ENCODE data around the gene ARL2BP. TPM values are rescaled to one million over a fixed set of nuclear protein-coding genes. Genes with fewer than 3 reads are reported as not detected.
A peak's percentile ranks its signal among the peaks of the same experiment; 100 is the strongest.

Gene ARL2BP
- total RNA-seq, 1 donor from 2014 or later: 41.5 TPM

DNA sequence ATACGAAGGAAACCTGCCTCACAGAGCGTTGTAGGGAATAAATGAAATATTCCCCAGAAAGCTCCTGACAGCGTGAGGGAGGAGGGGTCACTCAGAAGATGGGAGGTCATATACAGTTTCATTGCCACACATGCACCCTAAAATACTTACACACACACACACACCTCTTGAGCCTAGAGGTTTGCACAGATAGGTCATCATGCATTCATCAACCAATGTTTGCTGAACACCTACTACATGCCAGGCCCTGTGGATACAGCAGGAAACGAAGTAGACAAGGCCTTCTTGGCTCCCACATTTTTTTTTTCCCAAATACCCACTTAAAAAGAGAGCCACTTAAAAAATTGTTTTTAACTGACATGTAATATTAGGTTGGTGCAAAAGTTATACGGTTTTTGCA is 40.3 kb downstream of the ARL2BP start:
- no peak for DNase-seq (ENCODE audit: low spot score)
- Mint-ChIP-seq H3K27me3 (ENCODE audit: insufficient read depth, low read depth) (peaks cover 34% of the 10 kb centered on the region), H3K4me1 (peaks cover 9% of the 10 kb centered on the region), H3K4me3 (peak overlapping the region; percentile 79), H3K36me3 (no peaks in the 10 kb centered on the region), H3K27ac (no peak overlapping the region), H3K9me3 (no peaks in the 10 kb centered on the region)
- no peak overlapping the region for H3K9ac ChIP-seq
- no peak overlapping the region for H3K27ac ChIP-seq
- H3K4me3 ChIP-seq: peak overlapping the region; percentile 72
- peaks cover 4% of the 10 kb centered on the region for H3F3A ChIP-seq (ENCODE audit: low read depth)
- no peaks in the 10 kb centered on the region for H3K9me3 ChIP-seq (ENCODE audit: low read depth)
- no peak overlapping the region for H2AFZ ChIP-seq (replicated peaks)
- H3K27me3 ChIP-seq: peaks cover 48% of the 10 kb centered on the region
- H3K4me2 ChIP-seq: peak overlapping the region; percentile 81
- no peaks in the 10 kb centered on the region for H4K20me1 ChIP-seq (ENCODE audit: low read depth)
- H3K36me3 ChIP-seq: no peaks in the 10 kb centered on the region
- no peaks in the 10 kb centered on the region for H3K79me2 ChIP-seq (ENCODE audit: low read depth)
- peaks cover 6% of the 10 kb centered on the region for H3K4me1 ChIP-seq
- no peak for TF ChIP-seq EZH2 (IDR thresholded peaks at IDR 0.05)
- TF ChIP-seq, protein P1, sequence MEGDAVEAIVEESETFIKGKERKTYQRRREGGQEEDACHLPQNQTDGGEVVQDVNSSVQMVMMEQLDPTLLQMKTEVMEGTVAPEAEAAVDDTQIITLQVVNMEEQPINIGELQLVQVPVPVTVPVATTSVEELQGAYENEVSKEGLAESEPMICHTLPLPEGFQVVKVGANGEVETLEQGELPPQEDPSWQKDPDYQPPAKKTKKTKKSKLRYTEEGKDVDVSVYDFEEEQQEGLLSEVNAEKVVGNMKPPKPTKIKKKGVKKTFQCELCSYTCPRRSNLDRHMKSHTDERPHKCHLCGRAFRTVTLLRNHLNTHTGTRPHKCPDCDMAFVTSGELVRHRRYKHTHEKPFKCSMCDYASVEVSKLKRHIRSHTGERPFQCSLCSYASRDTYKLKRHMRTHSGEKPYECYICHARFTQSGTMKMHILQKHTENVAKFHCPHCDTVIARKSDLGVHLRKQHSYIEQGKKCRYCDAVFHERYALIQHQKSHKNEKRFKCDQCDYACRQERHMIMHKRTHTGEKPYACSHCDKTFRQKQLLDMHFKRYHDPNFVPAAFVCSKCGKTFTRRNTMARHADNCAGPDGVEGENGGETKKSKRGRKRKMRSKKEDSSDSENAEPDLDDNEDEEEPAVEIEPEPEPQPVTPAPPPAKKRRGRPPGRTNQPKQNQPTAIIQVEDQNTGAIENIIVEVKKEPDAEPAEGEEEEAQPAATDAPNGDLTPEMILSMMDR (IDR thresholded peaks at IDR 0.05): no peak
- no peak for TF ChIP-seq EZH2phosphoT487 (IDR thresholded peaks at IDR 0.05)

DNA sequence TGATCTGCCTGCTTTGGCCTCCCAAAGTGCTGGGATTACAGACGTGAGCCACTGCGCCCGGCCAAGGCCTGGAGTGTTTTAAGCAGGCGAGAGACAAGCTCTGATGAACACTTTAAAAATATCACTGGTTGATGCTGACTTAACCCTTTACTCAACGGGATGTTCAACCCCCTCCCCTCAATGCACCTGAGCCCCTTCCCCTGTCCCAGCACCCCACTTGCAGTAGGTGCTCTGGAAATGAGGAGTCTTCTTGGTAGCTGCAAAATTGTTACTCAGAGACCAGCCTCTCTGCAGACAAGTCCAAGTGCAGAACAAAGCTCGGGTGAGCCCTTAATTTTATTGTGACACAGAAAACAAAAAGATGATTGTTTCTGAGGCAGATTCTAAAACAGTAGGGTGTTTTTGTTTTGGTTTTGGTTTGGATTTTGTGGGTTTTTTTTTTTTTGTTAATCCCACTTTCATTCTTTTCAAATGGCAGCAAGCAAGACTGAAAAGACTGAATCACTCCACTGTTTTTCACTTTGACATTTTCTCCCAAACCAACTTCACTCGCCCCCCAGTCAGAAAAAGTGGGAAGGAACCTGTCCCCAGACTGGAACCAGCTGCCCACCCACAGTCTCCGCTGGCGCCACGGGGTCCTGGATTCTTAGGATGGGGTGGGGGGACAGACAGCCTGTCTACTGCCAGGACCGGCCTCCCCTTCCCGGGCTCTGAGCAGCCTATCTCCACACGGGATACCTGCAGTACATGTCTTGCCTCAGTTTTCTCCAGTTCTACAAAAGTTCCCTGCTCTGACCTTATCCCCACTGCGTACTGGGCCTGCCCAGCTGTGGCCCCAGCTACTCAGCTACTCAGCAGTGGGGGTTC is 44.6 kb downstream of the ARL2BP start:
- H3K9me3 ChIP-seq (ENCODE audit: low read depth): no peaks in the 10 kb centered on the region
- no peak overlapping the region for H3K27ac ChIP-seq
- H3K79me2 ChIP-seq (ENCODE audit: low read depth): no peaks in the 10 kb centered on the region
- no peaks in the 10 kb centered on the region for H3K36me3 ChIP-seq
- H3K4me2 ChIP-seq: no peak overlapping the region
- no peaks in the 10 kb centered on the region for H4K20me1 ChIP-seq (ENCODE audit: low read depth)
- H3F3A ChIP-seq (ENCODE audit: low read depth): peaks cover 4% of the 10 kb centered on the region
- peaks cover 17% of the 10 kb centered on the region for H3K27me3 ChIP-seq
- H3K4me3 ChIP-seq: no peak overlapping the region
- H3K36me3 Mint-ChIP-seq: no peaks in the 10 kb centered on the region
- H3K27me3 Mint-ChIP-seq (ENCODE audit: insufficient read depth, low read depth): peaks cover 10% of the 10 kb centered on the region
- no peaks in the 10 kb centered on the region for H3K9me3 Mint-ChIP-seq
- H3K9ac ChIP-seq: no peak overlapping the region
- TF ChIP-seq EZH2 (IDR thresholded peaks at IDR 0.05) (no peak), EZH2phosphoT487 (IDR thresholded peaks at IDR 0.05) (no peak)
- DNase-seq (ENCODE audit: low spot score): no peak
- H2AFZ ChIP-seq (replicated peaks): no peak overlapping the region
- H3K4me1 Mint-ChIP-seq: peaks cover 9% of the 10 kb centered on the region
- H3K4me1 ChIP-seq: peaks cover 6% of the 10 kb centered on the region
- peak overlapping the region; percentile 58 for H3K27ac Mint-ChIP-seq
- H3K4me3 Mint-ChIP-seq: no peak overlapping the region

DNA sequence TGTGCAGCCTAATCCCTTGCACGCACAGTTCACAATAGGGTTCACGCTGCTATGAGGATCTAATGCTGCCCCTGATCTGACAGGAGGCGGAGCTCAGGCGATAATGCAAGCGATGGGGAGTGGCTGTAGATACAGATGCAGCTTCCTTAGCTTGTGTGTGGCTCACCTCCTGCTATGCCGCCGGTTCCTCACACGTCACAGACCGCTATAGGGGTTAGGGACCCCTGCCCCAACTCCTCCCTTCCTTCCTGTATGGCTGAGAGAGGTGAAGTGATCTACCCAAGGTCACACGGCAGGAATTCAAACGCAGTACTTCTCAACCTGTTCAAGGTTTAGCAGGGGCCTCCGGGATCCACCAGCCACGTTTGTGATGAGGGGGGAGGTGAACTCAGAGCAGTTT is 52.8 kb downstream of the ARL2BP start:
- Histone ChIP-seq H3K4me1 (peaks cover 5% of the 10 kb centered on the region), H3K9me3 (ENCODE audit: low read depth) (no peaks in the 10 kb centered on the region), H4K20me1 (ENCODE audit: low read depth) (no peaks in the 10 kb centered on the region), H3K79me2 (ENCODE audit: low read depth) (no peaks in the 10 kb centered on the region), H3K27me3 (peaks cover 7% of the 10 kb centered on the region), H3K4me3 (no peak overlapping the region), H3K36me3 (no peaks in the 10 kb centered on the region), H3K27ac (no peak overlapping the region), H3K9ac (no peak overlapping the region), H3F3A (ENCODE audit: low read depth) (peaks cover 19% of the 10 kb centered on the region), H2AFZ (replicated peaks) (no peak overlapping the region), H3K4me2 (no peak overlapping the region)
- no peak overlapping the region for H3K27ac Mint-ChIP-seq
- no peaks in the 10 kb centered on the region for H3K36me3 Mint-ChIP-seq
- peak overlapping the region; percentile 73 for H3K4me3 Mint-ChIP-seq
- DNase-seq (ENCODE audit: low spot score): peak; percentile 20
- H3K27me3 Mint-ChIP-seq (ENCODE audit: insufficient read depth, low read depth): peaks cover 9% of the 10 kb centered on the region
- peaks cover 4% of the 10 kb centered on the region for H3K4me1 Mint-ChIP-seq
- no peak for TF ChIP-seq EZH2 (IDR thresholded peaks at IDR 0.05)
- TF ChIP-seq, protein P1 (IDR thresholded peaks at IDR 0.05): no peak
- peaks cover 4% of the 10 kb centered on the region for H3K9me3 Mint-ChIP-seq
